Fibroblast of mammary gland (primary cell): ENCODE measurements around the gene TBCD.

Experiments used
- DNase-seq: peaks from one replicate; pipeline ENCODE4 v3.0.0-alpha.2; 2010; ENCODE audit warnings: low read depth
- H3K4me3 ChIP-seq: 2 replicates; pipeline ENCODE4 v1.5.1; 2011; ENCODE audit warnings: low read depth, mild to moderate bottlenecking, low read length, moderate library complexity; ENCODE audit not compliant: control insufficient read depth
- TF ChIP-seq, protein P1 (sequence below): conservative IDR thresholded peaks from 2 replicates; pipeline ENCODE4 v1.5.1; 2011; ENCODE audit warnings: low read depth, low read length, inconsistent platforms; ENCODE audit not compliant: control insufficient read depth, insufficient read depth

The TBCD gene

DNA sequence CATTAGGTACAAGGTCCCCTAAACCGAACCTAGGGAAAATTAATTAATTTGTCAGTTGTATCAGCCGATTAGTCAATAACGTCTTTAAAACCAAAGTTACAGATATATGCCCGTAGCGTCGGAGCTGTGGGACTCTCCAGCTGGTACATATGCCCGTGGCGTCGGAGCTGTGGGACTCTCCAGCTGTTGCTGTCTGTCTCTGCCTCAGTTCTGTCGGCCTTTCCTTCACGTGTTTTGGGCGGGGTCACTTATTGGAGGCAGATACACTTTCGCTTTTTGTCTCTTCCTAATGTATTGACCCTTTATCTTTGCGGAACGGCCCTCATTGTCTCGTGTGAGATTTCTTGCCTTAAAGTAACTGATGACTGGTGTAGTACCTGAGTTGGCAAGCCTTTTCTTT lies 150.0 kb downstream of the TBCD start:
- TF ChIP-seq, protein P1, sequence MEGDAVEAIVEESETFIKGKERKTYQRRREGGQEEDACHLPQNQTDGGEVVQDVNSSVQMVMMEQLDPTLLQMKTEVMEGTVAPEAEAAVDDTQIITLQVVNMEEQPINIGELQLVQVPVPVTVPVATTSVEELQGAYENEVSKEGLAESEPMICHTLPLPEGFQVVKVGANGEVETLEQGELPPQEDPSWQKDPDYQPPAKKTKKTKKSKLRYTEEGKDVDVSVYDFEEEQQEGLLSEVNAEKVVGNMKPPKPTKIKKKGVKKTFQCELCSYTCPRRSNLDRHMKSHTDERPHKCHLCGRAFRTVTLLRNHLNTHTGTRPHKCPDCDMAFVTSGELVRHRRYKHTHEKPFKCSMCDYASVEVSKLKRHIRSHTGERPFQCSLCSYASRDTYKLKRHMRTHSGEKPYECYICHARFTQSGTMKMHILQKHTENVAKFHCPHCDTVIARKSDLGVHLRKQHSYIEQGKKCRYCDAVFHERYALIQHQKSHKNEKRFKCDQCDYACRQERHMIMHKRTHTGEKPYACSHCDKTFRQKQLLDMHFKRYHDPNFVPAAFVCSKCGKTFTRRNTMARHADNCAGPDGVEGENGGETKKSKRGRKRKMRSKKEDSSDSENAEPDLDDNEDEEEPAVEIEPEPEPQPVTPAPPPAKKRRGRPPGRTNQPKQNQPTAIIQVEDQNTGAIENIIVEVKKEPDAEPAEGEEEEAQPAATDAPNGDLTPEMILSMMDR: no peak
- no peak for DNase-seq

GRCh38 chr17:82902972-82903874 lies 151.4 kb downstream of the TBCD start:
- no peak overlapping the region for H3K4me3 ChIP-seq
- DNase-seq: no peak
- TF ChIP-seq, protein P1: no peak

More for the DNA sequence above, 150.0 kb downstream of the TBCD start:
- no peak overlapping the region for H3K4me3 ChIP-seq

- TF ChIP-seq, protein P1: no peak
- no peak for DNase-seq
- no peak overlapping the region for H3K4me3 ChIP-seq
Measured at GRCh38 chr17:82905130-82905529, 153.3 kb downstream of the TBCD start.

- H3K4me3 ChIP-seq: no peak overlapping the region
- TF ChIP-seq, protein P1: no peak
- DNase-seq: no peak
Measured at GRCh38 chr17:82907797-82908542, 156.1 kb downstream of the TBCD start.

DNA sequence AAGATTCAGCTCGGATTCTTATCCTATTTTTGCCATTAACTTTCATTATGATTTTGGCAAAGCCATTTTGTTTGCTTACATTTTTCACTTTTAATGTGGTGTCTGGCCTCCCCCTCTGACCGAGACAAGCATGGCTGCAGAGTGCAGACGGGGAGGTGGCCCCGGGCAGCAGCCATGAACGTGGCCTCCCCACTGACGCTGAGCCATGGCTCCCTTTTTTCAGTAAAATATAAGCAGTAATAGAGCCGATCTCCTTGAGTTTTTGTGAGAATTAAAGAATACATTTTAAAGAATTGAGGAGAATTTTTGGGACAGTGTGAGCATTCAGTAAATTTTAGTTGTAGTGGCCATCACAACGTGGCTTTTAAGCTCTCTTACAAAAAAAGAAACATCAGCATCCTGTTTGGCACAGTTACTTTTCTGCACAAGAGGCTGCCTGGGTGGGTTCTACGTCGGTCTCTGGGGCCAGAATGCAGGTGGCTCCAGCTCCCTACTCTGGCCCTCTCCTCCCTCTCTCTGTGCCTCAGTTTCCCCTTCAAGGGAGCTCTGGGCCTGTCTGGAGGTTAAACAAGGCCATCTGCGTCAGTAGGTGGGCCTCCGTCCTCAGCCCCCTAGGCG lies 156.8 kb downstream of the TBCD start:
- DNase-seq: no peak
- H3K4me3 ChIP-seq: no peak overlapping the region
- TF ChIP-seq, protein P1: no peak

DNA sequence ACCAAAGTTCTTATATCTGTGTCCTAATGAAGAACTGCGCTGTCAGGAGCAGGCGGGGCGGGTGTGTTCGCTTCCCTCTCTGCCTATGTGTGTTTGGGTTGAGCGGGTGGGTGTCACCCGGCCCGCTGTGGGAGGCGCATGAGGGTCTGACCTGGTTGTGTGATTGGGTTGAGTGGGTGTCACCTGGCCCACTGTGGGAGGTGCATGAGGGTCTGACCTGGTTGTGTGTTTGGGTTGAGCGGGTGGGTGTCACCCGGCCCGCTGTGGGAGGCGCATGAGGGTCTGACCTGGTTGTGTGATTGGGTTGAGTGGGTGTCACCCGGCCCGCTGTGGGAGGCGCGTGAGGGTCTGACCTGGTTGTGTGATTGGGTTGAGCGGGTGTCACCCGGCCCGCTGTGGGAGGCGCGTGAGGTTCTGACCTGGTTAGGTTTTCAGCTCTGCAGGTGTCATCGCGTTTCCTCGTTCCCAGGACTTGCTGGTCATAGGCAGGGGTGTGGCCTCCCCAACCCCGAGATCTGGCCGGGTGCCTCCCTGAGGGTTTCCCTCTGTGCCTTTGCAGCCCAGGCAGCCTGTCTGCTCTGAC lies 157.5 kb downstream of the TBCD start:
- TF ChIP-seq, protein P1: no peak
- DNase-seq: no peak
- no peak overlapping the region for H3K4me3 ChIP-seq
